Transverse colon (tissue), 3 donors: Measurements from ENCODE around the gene SNRPF.
"Not testable (repeated sequence)": the region's sequence is repeated elsewhere in the genome, so short reads cannot be mapped to it uniquely, and the experiment has no call there.

ENCODE experiments used
- CTCF ChIP-seq, 5 experiments: fragments of 200-600 bp in 3 of 5; fragments of 450-650 bp in 2 of 5; sonication (generic) in 3 of 5; IDR thresholded peaks; 1 replicate in 2 of 5; 2 replicates in 3 of 5; pipeline ENCODE4 v1.5.1; 2016 to 2017; ENCODE audit warnings: antibody characterized with exemption in 5 of 5, inconsistent platforms in 3 of 5, mild to moderate bottlenecking in 2 of 5, moderate library complexity in 1 of 5
- POLR2A ChIP-seq: fragments of 450-650 bp; IDR thresholded peaks from one replicate; pipeline ENCODE4 v1.6.1; 2016; ENCODE audit warnings: antibody characterized with exemption, mild to moderate bottlenecking, moderate library complexity

GRCh38 chr12:95842426-95842825 lies 16.3 kb upstream of the SNRPF start:
- TF ChIP-seq CTCF (IDR thresholded peaks at IDR 0.05); POLR2A: not testable (repeated sequence)
